Smooth muscle cell of the umbilical artery (primary cell): ENCODE measurements around the gene RPL14. TPM values are rescaled to one million over a fixed set of nuclear protein-coding genes. Genes with fewer than 3 reads are reported as not detected.

ENCODE experiments used
- total RNA-seq: library from RNA; depleted of rRNA; stranded (reverse); fragments of >200 nt; gene quantifications from 2 replicates; pipeline ENCODE4 v1.2.3, GENCODE V29; 2014

Gene RPL14
- total RNA-seq: 232 and 348 TPM in 2 replicates

GRCh38 chr3:40456940-40457823 is at the start of gene RPL14:
RPL14 (plus strand) TSS chr3:40457339; CDS start chr3:40457472, 133 bp downstream.

GRCh38 chr3:40476478-40477470 is 19.6 kb downstream of the RPL14 start, which contains the start of gene ZNF619:
ZNF619 (plus strand) TSS chr3:40477122; CDS start chr3:40477980, 858 bp downstream.

GRCh38 chr3:40505599-40506462 is 48.7 kb downstream of the RPL14 start, which contains the start of gene ZNF620:
ZNF620 (plus strand) TSS chr3:40506039; CDS start chr3:40506353, 314 bp downstream.

Other genes starting within 250 kb of the RPL14 start
- gene EIF1B, start 147.6 kb upstream of the RPL14 start, total RNA-seq: 18.5 and 31.2 TPM in 2 replicates
- gene ENTPD3, start 70.2 kb upstream of the RPL14 start, total RNA-seq: 0.14 and 0.30 TPM in 2 replicates
- 4.8 and 5.6 TPM in 2 replicates for gene ZNF619, start 19.8 kb downstream of the RPL14 start, total RNA-seq
- gene ZNF620, start 48.7 kb downstream of the RPL14 start, total RNA-seq: 0.30 and 0.92 TPM in 2 replicates
- 16.0 and 21.7 TPM in 2 replicates for gene ZNF621, start 67.6 kb downstream of the RPL14 start, total RNA-seq